Liver (tissue), 9 donors: ENCODE results near the gene PPP1CC. TPM values are rescaled to one million over a fixed set of nuclear protein-coding genes. Genes with fewer than 3 reads are reported as not detected.
A peak's percentile ranks its signal among the peaks of the same experiment; 100 is the strongest.

Source experiments
- DNase-seq: peaks from one replicate; pipeline ENCODE4 v3.0.0-alpha.2; 2017; ENCODE audit warnings: low spot score
- H3K27ac ChIP-seq, 2 donors: one replicate each; pipeline ENCODE4 v1.7.0; 2013; ENCODE audit warnings: inconsistent platforms in 2 of 2, low read length in 2 of 2, control low read depth in 1 of 2, low read depth in 1 of 2, mild to moderate bottlenecking in 1 of 2
- H3K27me3 ChIP-seq, 4 donors: one replicate each; pipeline versions ENCODE4 v1.6.1 to v1.7.0; 2013; ENCODE audit warnings: low read length in 3 of 4, inconsistent platforms in 1 of 4, mild to moderate bottlenecking in 1 of 4, moderate library complexity in 1 of 4; ENCODE audit not compliant: control insufficient read depth in 4 of 4, insufficient read depth in 4 of 4
- H3K36me3 ChIP-seq, 4 donors: one replicate each; pipeline versions ENCODE4 v1.6.1 to v1.7.0; 2013; ENCODE audit warnings: low read length in 3 of 4, mild to moderate bottlenecking in 3 of 4, low read depth in 1 of 4, moderate library complexity in 1 of 4; ENCODE audit not compliant: control insufficient read depth in 4 of 4, insufficient read depth in 3 of 4
- H3K4me1 ChIP-seq, 4 donors: one replicate each; pipeline versions ENCODE4 v1.6.1 to v1.7.0; 2013; ENCODE audit warnings: low read length in 3 of 4, mild to moderate bottlenecking in 3 of 4, moderate library complexity in 1 of 4; ENCODE audit not compliant: control insufficient read depth in 4 of 4, insufficient read depth in 4 of 4
- H3K4me3 ChIP-seq, 3 donors: one replicate each; pipeline versions ENCODE4 v1.6.1 to v1.7.0; 2013; ENCODE audit warnings: low read length in 3 of 3, control low read depth in 1 of 3, low read depth in 1 of 3, mild to moderate bottlenecking in 1 of 3
- H3K9ac ChIP-seq, 2 donors: one replicate each; pipeline ENCODE4 v1.7.0; 2013; ENCODE audit warnings: low read length in 2 of 2, mild to moderate bottlenecking in 2 of 2, moderate library complexity in 2 of 2, control low read depth in 1 of 2, low read depth in 1 of 2
- H3K9me3 ChIP-seq, 4 donors: one replicate each; pipeline versions ENCODE4 v1.6.1 to v1.7.0; 2013; ENCODE audit warnings: low read length in 3 of 4; ENCODE audit not compliant: control insufficient read depth in 4 of 4
- FOXA1 ChIP-seq: IDR thresholded peaks from 2 replicates; pipeline ENCODE4 v1.6.1; 2016; ENCODE audit warnings: antibody characterized with exemption
- FOXA2 ChIP-seq: IDR thresholded peaks from 2 replicates; pipeline ENCODE4 v1.6.1; 2016; ENCODE audit warnings: antibody characterized with exemption
- GABPA ChIP-seq, 2 donors: IDR thresholded peaks in 1 of 2; conservative IDR thresholded peaks in 1 of 2; 2 replicates each; pipeline ENCODE4 v1.6.1; 2016; ENCODE audit warnings: antibody characterized with exemption in 2 of 2, mild to moderate bottlenecking in 1 of 2, moderate library complexity in 1 of 2
- HNF4A ChIP-seq, 2 donors: conservative IDR thresholded peaks; 2 replicates each; pipeline ENCODE4 v1.6.1; 2016; ENCODE audit warnings: antibody characterized with exemption in 2 of 2, mild to moderate bottlenecking in 2 of 2
- HNF4G ChIP-seq: IDR thresholded peaks from 2 replicates; pipeline ENCODE4 v1.6.1; 2016; ENCODE audit warnings: antibody characterized with exemption
- JUND ChIP-seq, 2 donors: IDR thresholded peaks; 2 replicates each; pipeline ENCODE4 v1.6.1; 2016; ENCODE audit warnings: antibody characterized with exemption in 2 of 2
- NR2F2 ChIP-seq: IDR thresholded peaks from 2 replicates; pipeline ENCODE4 v1.6.1; 2016; ENCODE audit warnings: antibody characterized with exemption
- RXRA ChIP-seq, 2 donors: IDR thresholded peaks; 2 replicates each; pipeline ENCODE4 v1.6.1; 2017 to 2018; ENCODE audit warnings: antibody characterized with exemption in 2 of 2, mild to moderate bottlenecking in 1 of 2
- SP1 ChIP-seq: IDR thresholded peaks from 2 replicates; pipeline ENCODE4 v1.6.1; 2018; ENCODE audit warnings: antibody characterized with exemption, mild to moderate bottlenecking
- TAF1 ChIP-seq: conservative IDR thresholded peaks from 2 replicates; pipeline ENCODE4 v1.6.1; 2016; ENCODE audit warnings: antibody characterized with exemption, mild to moderate bottlenecking
- YY1 ChIP-seq: IDR thresholded peaks from 2 replicates; pipeline ENCODE4 v1.6.1; 2016; ENCODE audit warnings: antibody characterized with exemption, mild to moderate bottlenecking
- WGBS: extraction: QIAGEN DNeasy Blood & Tissue Kit; methylation state at CpG from one replicate; pipeline ENCODE4 v1.1.7; 2013; 5-methylcytosine and 5-hydroxymethylcytosine counted together
- polyA plus RNA-seq, 2 donors: library from polyadenylated mRNA; stranded (reverse) in 1 of 2; unstranded in 1 of 2; fragments of 200-250 nt in 1 of 2; fragments of >200 nt in 1 of 2; fragmentation: Nextera tagmentation in 1 of 2; extraction: Ambion mirVana in 1 of 2; gene quantifications; one replicate each; pipeline versions ENCODE4 v1.2.1 to v1.2.3, GENCODE V29; 2013 to 2015
- total RNA-seq, 2 donors: library from RNA; depleted of rRNA; stranded (reverse); fragments of >200 nt; gene quantifications; one replicate each; pipeline ENCODE4 v1.2.3, GENCODE V29; 2014
- TF ChIP-seq, protein P1 (sequence below): IDR thresholded peaks from 2 replicates; pipeline ENCODE4 v1.6.1; 2016; ENCODE audit warnings: antibody characterized with exemption
- TF ChIP-seq, protein P2 (sequence below): IDR thresholded peaks from 2 replicates; pipeline ENCODE4 v1.6.1; 2016; ENCODE audit warnings: antibody characterized with exemption, mild to moderate bottlenecking
- TF ChIP-seq, protein P3 (sequence below): IDR thresholded peaks from 2 replicates; pipeline ENCODE4 v1.6.1; 2016; ENCODE audit warnings: antibody characterized with exemption
- TF ChIP-seq, protein P4 (sequence below): IDR thresholded peaks from 2 replicates; pipeline ENCODE4 v1.6.1; 2016; ENCODE audit warnings: antibody characterized with exemption
- donor health status: healthy.
- donor health status: healthy.
- donor health status: healthy.
- donor health status: healthy.
- donor health status: healthy.

PPP1CC gene
- total and polyA plus RNA-seq, 4 donors: 22.1 to 73.2 (median 36.0) TPM

DNA sequence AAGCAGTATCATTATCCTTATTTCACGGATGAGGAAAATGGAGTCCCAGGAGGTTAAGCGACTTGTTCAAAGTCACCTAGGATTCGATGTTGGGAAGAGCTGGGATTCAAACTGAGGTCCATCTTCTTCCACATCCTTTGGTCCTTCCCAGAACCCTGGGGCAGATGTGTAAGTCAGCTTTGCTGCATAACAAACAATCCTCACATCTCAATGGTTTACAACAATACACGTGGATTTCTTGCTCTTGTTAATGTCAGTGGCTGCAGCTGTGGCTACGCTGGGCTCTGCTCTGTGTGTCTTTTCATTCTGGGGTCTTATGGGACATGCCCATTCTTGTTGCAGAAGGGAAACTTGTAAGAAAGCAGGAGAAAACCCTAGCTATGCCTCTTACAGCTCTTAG is 26.3 kb upstream of the PPP1CC start:
- H3K4me1 ChIP-seq: peaks cover 0 to 5% (median 3%) of the 10 kb centered on the region in 4 donors
- no peak for DNase-seq
- TF ChIP-seq, protein P1, sequence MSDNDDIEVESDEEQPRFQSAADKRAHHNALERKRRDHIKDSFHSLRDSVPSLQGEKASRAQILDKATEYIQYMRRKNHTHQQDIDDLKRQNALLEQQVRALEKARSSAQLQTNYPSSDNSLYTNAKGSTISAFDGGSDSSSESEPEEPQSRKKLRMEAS: no peak
- TF ChIP-seq, protein P2, sequence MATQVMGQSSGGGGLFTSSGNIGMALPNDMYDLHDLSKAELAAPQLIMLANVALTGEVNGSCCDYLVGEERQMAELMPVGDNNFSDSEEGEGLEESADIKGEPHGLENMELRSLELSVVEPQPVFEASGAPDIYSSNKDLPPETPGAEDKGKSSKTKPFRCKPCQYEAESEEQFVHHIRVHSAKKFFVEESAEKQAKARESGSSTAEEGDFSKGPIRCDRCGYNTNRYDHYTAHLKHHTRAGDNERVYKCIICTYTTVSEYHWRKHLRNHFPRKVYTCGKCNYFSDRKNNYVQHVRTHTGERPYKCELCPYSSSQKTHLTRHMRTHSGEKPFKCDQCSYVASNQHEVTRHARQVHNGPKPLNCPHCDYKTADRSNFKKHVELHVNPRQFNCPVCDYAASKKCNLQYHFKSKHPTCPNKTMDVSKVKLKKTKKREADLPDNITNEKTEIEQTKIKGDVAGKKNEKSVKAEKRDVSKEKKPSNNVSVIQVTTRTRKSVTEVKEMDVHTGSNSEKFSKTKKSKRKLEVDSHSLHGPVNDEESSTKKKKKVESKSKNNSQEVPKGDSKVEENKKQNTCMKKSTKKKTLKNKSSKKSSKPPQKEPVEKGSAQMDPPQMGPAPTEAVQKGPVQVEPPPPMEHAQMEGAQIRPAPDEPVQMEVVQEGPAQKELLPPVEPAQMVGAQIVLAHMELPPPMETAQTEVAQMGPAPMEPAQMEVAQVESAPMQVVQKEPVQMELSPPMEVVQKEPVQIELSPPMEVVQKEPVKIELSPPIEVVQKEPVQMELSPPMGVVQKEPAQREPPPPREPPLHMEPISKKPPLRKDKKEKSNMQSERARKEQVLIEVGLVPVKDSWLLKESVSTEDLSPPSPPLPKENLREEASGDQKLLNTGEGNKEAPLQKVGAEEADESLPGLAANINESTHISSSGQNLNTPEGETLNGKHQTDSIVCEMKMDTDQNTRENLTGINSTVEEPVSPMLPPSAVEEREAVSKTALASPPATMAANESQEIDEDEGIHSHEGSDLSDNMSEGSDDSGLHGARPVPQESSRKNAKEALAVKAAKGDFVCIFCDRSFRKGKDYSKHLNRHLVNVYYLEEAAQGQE: no peak
- TF ChIP-seq YY1: no peak
- TF ChIP-seq JUND (IDR thresholded peaks at IDR 0.05): no peak
- TF ChIP-seq, protein P3, sequence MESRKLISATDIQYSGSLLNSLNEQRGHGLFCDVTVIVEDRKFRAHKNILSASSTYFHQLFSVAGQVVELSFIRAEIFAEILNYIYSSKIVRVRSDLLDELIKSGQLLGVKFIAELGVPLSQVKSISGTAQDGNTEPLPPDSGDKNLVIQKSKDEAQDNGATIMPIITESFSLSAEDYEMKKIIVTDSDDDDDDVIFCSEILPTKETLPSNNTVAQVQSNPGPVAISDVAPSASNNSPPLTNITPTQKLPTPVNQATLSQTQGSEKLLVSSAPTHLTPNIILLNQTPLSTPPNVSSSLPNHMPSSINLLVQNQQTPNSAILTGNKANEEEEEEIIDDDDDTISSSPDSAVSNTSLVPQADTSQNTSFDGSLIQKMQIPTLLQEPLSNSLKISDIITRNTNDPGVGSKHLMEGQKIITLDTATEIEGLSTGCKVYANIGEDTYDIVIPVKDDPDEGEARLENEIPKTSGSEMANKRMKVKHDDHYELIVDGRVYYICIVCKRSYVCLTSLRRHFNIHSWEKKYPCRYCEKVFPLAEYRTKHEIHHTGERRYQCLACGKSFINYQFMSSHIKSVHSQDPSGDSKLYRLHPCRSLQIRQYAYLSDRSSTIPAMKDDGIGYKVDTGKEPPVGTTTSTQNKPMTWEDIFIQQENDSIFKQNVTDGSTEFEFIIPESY: no peak
- TF ChIP-seq FOXA2: no peak
- no peak for TF ChIP-seq NR2F2
- TF ChIP-seq SP1: no peak
- no peak for TF ChIP-seq TAF1
- TF ChIP-seq FOXA1: no peak
- no peak for TF ChIP-seq RXRA (IDR thresholded peaks at IDR 0.05)
- TF ChIP-seq, protein P4, sequence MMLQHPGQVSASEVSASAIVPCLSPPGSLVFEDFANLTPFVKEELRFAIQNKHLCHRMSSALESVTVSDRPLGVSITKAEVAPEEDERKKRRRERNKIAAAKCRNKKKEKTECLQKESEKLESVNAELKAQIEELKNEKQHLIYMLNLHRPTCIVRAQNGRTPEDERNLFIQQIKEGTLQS: no peak
- no peak for TF ChIP-seq GABPA (IDR thresholded peaks at IDR 0.05 in 1 of 2, conservative IDR thresholded peaks at IDR 0.05 in 1 of 2)
- H3K9me3 ChIP-seq: no peaks in the 10 kb centered on the region
- WGBS: 96% methylated on average over 5 of the region's 5 CpGs
- H3K9ac ChIP-seq: no peak overlapping the region
- no peaks in the 10 kb centered on the region for H3K27me3 ChIP-seq
- H3K27ac ChIP-seq: no peak overlapping the region
- no peak overlapping the region for H3K4me3 ChIP-seq
- H3K36me3 ChIP-seq: no peaks in the 10 kb centered on the region

DNA sequence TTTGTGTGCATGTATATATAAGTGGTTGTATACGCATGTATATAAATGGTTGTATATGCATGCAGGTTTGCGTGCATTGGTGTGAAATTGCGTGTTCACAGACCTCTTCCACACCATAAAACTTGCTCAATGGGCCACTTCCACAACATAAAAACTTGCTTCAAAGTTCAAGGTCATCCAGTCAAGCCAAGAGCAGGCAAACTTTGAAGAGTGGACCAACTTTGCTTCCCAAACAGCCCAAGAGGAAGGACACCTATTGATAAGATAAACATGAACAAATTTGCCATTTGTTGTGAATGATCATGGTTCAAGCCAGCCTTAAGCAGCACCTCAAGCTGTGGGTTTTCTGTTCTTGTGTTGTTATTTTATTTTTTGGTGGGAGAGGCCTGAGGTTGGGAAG is 25.2 kb upstream of the PPP1CC start:
- Histone ChIP-seq H3K4me1 (peaks cover 0 to 5% (median 3%) of the 10 kb centered on the region in 4 donors), H3K4me3 (no peak overlapping the region), H3K9me3 (no peaks in the 10 kb centered on the region), H3K27ac (no peak overlapping the region), H3K27me3 (no peaks in the 10 kb centered on the region), H3K36me3 (no peaks in the 10 kb centered on the region), H3K9ac (no peak overlapping the region)
- TF ChIP-seq HNF4A (conservative IDR thresholded peaks at IDR 0.05): peak; percentile 15 to 34
- no peak for TF ChIP-seq HNF4G
- no peak for DNase-seq
- WGBS: 94% methylated on average over 3 of the region's 3 CpGs
